ENCODE results near the gene YWHAH. TPM values are rescaled to one million over a fixed set of nuclear protein-coding genes. Genes with fewer than 3 reads are reported as not detected.

Gene YWHAH
- total RNA-seq, 2 donors from 2014 or later, result 47.9 to 92.0 TPM

DNA sequence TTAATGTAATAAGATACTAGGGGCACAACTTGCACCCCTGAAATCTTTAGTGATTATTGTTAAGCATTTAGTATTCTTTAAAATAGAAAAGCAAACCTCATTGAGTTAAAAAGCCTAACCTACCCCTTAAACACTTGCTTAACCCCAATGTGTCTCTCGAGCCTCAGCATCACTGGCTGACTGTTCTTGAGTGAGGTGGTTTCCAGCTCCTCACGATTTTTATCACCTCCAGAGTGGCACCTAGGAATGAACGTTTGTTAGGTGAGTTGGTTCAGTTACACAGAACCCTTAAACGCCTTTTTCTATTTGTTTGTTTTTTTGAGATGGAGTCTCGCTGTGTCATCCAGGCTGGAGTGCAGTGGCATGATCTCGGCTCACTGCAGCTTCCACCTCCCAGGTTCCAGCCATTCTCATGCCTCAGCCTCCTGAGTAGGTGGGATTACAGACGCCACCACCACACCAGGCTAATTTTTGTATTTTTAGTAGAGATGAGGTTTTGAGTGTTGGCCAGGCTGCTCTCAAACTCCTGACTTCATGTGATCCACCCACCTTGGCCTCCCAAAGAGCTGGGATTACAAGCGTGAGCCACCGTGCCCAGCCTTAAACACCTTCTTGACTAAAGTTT is 13.7 kb downstream of the YWHAH start:
- no peak for DNase-seq (ENCODE audit: low spot score)
- TF ChIP-seq, protein P1, sequence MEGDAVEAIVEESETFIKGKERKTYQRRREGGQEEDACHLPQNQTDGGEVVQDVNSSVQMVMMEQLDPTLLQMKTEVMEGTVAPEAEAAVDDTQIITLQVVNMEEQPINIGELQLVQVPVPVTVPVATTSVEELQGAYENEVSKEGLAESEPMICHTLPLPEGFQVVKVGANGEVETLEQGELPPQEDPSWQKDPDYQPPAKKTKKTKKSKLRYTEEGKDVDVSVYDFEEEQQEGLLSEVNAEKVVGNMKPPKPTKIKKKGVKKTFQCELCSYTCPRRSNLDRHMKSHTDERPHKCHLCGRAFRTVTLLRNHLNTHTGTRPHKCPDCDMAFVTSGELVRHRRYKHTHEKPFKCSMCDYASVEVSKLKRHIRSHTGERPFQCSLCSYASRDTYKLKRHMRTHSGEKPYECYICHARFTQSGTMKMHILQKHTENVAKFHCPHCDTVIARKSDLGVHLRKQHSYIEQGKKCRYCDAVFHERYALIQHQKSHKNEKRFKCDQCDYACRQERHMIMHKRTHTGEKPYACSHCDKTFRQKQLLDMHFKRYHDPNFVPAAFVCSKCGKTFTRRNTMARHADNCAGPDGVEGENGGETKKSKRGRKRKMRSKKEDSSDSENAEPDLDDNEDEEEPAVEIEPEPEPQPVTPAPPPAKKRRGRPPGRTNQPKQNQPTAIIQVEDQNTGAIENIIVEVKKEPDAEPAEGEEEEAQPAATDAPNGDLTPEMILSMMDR (IDR thresholded peaks at IDR 0.05), result no peak
- Histone ChIP-seq H3K9me3 (no peaks in the 10 kb centered on the region), H3K4me3 (no peak overlapping the region), H3K27ac (no peak overlapping the region), H3K36me3 (peaks cover 27% of the 10 kb centered on the region), H3K27me3 (no peaks in the 10 kb centered on the region), H3K4me1 (peaks cover 0 to 21% of the 10 kb centered on the region in 2 donors)

- no peak overlapping the region for H3K27ac ChIP-seq
- H3K4me1 ChIP-seq, result peaks cover 0 to 15% of the 10 kb centered on the region in 2 donors
- no peak for DNase-seq (ENCODE audit: low spot score)
- H3K4me3 ChIP-seq, result no peak overlapping the region
- TF ChIP-seq, protein P1 (IDR thresholded peaks at IDR 0.05), result no peak
- H3K36me3 ChIP-seq, result peaks cover 27% of the 10 kb centered on the region
- no peaks in the 10 kb centered on the region for H3K27me3 ChIP-seq
- H3K9me3 ChIP-seq, result no peaks in the 10 kb centered on the region
Observed at GRCh38 chr22:31958625-31959239, 14.4 kb downstream of the YWHAH start.

DNA sequence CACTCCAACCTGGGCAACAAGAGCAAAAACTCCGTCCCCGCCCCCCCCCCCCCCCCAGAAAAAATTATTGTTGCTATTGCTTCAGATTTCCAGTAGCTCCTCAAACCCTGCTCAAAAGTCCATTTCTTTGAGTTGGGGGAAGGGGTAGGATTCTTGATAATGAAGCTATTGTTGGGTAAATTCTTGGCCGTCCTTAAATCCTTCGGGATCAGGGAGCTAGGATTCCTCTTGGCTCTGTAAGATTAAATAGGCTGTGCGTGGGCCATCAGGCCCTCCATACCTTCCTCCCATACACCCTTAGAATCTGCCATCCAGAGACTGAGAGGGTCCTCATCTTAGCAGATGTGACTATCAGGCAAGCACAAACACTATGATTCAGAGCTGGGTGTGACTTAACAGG is 16.4 kb downstream of the YWHAH start:
- Histone ChIP-seq H3K4me1 (no peaks in the 10 kb centered on the region), H3K27me3 (no peaks in the 10 kb centered on the region), H3K4me3 (no peak overlapping the region), H3K27ac (no peak overlapping the region), H3K36me3 (peaks cover 27% of the 10 kb centered on the region), H3K9me3 (no peaks in the 10 kb centered on the region)
- TF ChIP-seq, protein P1 (IDR thresholded peaks at IDR 0.05), result no peak
- DNase-seq (ENCODE audit: low spot score), result no peak

- DNase-seq (ENCODE audit: low spot score), result no peak
- TF ChIP-seq, protein P1 (IDR thresholded peaks at IDR 0.05), result no peak
- peaks cover 9% of the 10 kb centered on the region for H3K36me3 ChIP-seq
- no peaks in the 10 kb centered on the region for H3K4me1 ChIP-seq
- no peaks in the 10 kb centered on the region for H3K9me3 ChIP-seq
- no peaks in the 10 kb centered on the region for H3K27me3 ChIP-seq
- H3K4me3 ChIP-seq, result no peak overlapping the region
- H3K27ac ChIP-seq, result no peak overlapping the region
Observed at GRCh38 chr22:31962387-31963125, 18.2 kb downstream of the YWHAH start.

DNA sequence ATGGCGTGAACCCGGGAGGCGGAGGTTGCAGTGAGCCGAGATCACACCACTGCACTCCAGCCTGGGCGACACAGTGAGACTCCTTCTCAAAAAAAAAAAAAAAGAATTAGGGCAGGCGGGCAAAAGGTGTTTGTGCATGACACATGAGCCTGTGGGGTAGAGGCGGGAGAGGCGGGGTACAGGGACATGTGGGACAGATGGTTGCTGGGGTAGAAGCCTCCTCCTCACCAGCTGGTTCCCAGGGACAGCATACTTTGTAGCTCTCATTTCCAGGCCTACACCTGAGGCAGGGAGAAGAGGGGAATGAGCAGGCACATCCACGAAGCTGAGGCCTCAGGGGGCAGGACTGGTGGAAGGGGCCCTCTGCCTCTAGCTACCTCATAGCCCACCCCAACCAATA is 23.7 kb downstream of the YWHAH start:
- H3K4me3 ChIP-seq, result no peak overlapping the region
- H3K27ac ChIP-seq, result no peak overlapping the region
- no peaks in the 10 kb centered on the region for H3K27me3 ChIP-seq
- H3K9me3 ChIP-seq, result no peaks in the 10 kb centered on the region
- TF ChIP-seq, protein P1 (IDR thresholded peaks at IDR 0.05), result no peak
- no peaks in the 10 kb centered on the region for H3K36me3 ChIP-seq
- H3K4me1 ChIP-seq, result peaks cover 0 to 12% of the 10 kb centered on the region in 2 donors
- no peak for DNase-seq (ENCODE audit: low spot score)
